SU-DHL-6 (cell line): ENCODE results near the gene LRWD1.
A peak's percentile ranks its signal among the peaks of the same experiment; 100 is the strongest.

Experiments used
- H2AFZ ChIP-seq: fragments of 200-600 bp; sonication (generic); 2 replicates; pipeline ENCODE4 v1.6.1; 2014; ENCODE audit warnings: low read depth, mild to moderate bottlenecking, moderate library complexity, mixed read lengths, antibody characterized with exemption, low read length; ENCODE audit not compliant: severe bottlenecking
- H3F3A ChIP-seq: fragments of 200-600 bp; shearing (Covaris generic); 2 replicates; pipeline ENCODE4 v1.6.0; 2016; ENCODE audit warnings: antibody characterized with exemption, mild to moderate bottlenecking; ENCODE audit not compliant: insufficient read depth
- H3K27ac ChIP-seq: fragments of 200-600 bp; sonication (generic); 2 replicates; pipeline ENCODE4 v1.5.1; 2016; ENCODE audit warnings: low read depth, mild to moderate bottlenecking, low read length, moderate library complexity, mixed read lengths
- H3K27me3 ChIP-seq: fragments of 200-600 bp; sonication (generic), shearing (Covaris generic); 2 replicates; pipeline ENCODE4 v1.6.0; 2014; ENCODE audit warnings: mild to moderate bottlenecking, low read length
- H3K36me3 ChIP-seq: fragments of 200-600 bp; sonication (generic); 2 replicates; pipeline ENCODE4 v1.6.1; 2014; ENCODE audit warnings: mild to moderate bottlenecking, low read length, mixed read lengths
- H3K4me2 ChIP-seq: fragments of 300-600, 200-600 bp; shearing (Covaris generic), sonication (generic); 2 replicates; pipeline ENCODE4 v1.6.0; 2014; ENCODE audit warnings: low read length, low read depth, mild to moderate bottlenecking; ENCODE audit not compliant: poor library complexity, severe bottlenecking
- H3K4me3 ChIP-seq: fragments of 200-600 bp; sonication (generic); 2 replicates; pipeline ENCODE4 v1.5.1; 2014; ENCODE audit warnings: antibody characterized with exemption, low read length, mild to moderate bottlenecking, mixed read lengths; ENCODE audit not compliant: insufficient read depth, poor library complexity, severe bottlenecking
- H3K79me2 ChIP-seq: fragments of 200-600 bp; sonication (generic); 2 replicates; pipeline ENCODE4 v1.6.1; 2014; ENCODE audit warnings: mild to moderate bottlenecking, low read length, moderate library complexity; ENCODE audit not compliant: insufficient read depth
- H3K9ac ChIP-seq: fragments of 200-600 bp; sonication (generic); 2 replicates; pipeline ENCODE4 v1.7.0; 2014; ENCODE audit warnings: mild to moderate bottlenecking, low read length
- H3K9me2 ChIP-seq: fragments of 200-600 bp; sonication (generic); replicated peaks from 2 replicates; pipeline ENCODE4 v1.6.1; 2014; ENCODE audit warnings: low read length; ENCODE audit not compliant: insufficient read depth
- H3K9me3 ChIP-seq: fragments of 200-600 bp; sonication (generic); 2 replicates; pipeline ENCODE4 v1.6.1; 2014; ENCODE audit warnings: low read length, mixed read lengths; ENCODE audit not compliant: insufficient read depth
- H4K20me1 ChIP-seq: fragments of 200-600 bp; sonication (generic); 2 replicates; pipeline ENCODE4 v1.6.1; 2014; ENCODE audit warnings: low read depth, mild to moderate bottlenecking, antibody characterized with exemption, low read length, moderate library complexity, mixed read lengths
- CTCF ChIP-seq: fragments of 200-600 bp; sonication (generic); IDR thresholded peaks from one replicate; pipeline ENCODE4 v1.5.1; 2017; ENCODE audit warnings: antibody characterized with exemption, mild to moderate bottlenecking, low read length, moderate library complexity; ENCODE audit not compliant: insufficient read depth, poor library complexity, severe bottlenecking
- EZH2phosphoT487 ChIP-seq: fragments of 200-600 bp; sonication (generic), shearing (Covaris generic); conservative IDR thresholded peaks from 2 replicates; pipeline ENCODE4 v1.6.1; 2018; ENCODE audit warnings: mild to moderate bottlenecking, antibody characterized with exemption, low read length, moderate library complexity, mixed read lengths

Gene LRWD1

GRCh38 chr7:102431617-102432298, 33.0 kb upstream of the LRWD1 start:
- Histone ChIP-seq H2AFZ (peak overlapping the region; percentile 6), H3K27ac (peak overlapping the region; percentile 92), H3K36me3 (0 out of 2 replicates have a peak, but pooled peaks cover 7% of the 10 kb centered on the region), H3K9ac (peak overlapping the region; percentile 94), H3K4me2 (peak overlapping the region; percentile 59), H3K9me2 (no peaks in the 10 kb centered on the region), H3K27me3 (no peaks in the 10 kb centered on the region), H3K9me3 (no peaks in the 10 kb centered on the region), H3K79me2 (peaks cover 32% of the 10 kb centered on the region), H4K20me1 (no peaks in the 10 kb centered on the region), H3K4me3 (peak overlapping the region; percentile 5), H3F3A (peaks cover 42% of the 10 kb centered on the region)
- TF ChIP-seq CTCF (no peak), EZH2phosphoT487 (no peak)

GRCh38 chr7:102432442-102433218, 32.2 kb upstream of the LRWD1 start:
- Histone ChIP-seq H2AFZ (no peak overlapping the region), H3K9me3 (no peaks in the 10 kb centered on the region), H3K9ac (peak overlapping the region; percentile 94), H3K9me2 (no peaks in the 10 kb centered on the region), H3K27ac (peak overlapping the region; percentile 92), H3K27me3 (no peaks in the 10 kb centered on the region), H3F3A (peaks cover 35% of the 10 kb centered on the region), H3K79me2 (peaks cover 32% of the 10 kb centered on the region), H3K4me3 (peak overlapping the region; percentile 84), H4K20me1 (no peaks in the 10 kb centered on the region), H3K36me3 (0 out of 2 replicates have a peak, but pooled peaks cover 9% of the 10 kb centered on the region), H3K4me2 (peak overlapping the region; percentile 59)
- TF ChIP-seq CTCF: no peak
- TF ChIP-seq EZH2phosphoT487: no peak

- Histone ChIP-seq H3K36me3 (0 out of 2 replicates have a peak, but pooled peaks cover 9% of the 10 kb centered on the region), H3K9ac (peak within 1 kb of the TSS; percentile 94), H3K79me2 (peaks cover 32% of the 10 kb centered on the region), H3K9me3 (no peaks in the 10 kb centered on the region), H3K4me2 (peak within 1 kb of the TSS; percentile 80), H4K20me1 (no peaks in the 10 kb centered on the region), H2AFZ (peak within 1 kb of the TSS; percentile 44), H3K9me2 (no peaks in the 10 kb centered on the region), H3K27me3 (no peaks in the 10 kb centered on the region), H3K27ac (peak within 1 kb of the TSS; percentile 92), H3K4me3 (peak within 1 kb of the TSS; percentile 84), H3F3A (peaks cover 29% of the 10 kb centered on the region)
- TF ChIP-seq CTCF (no peak), EZH2phosphoT487 (no peak)
These were observed 31.4 kb upstream of the LRWD1 start, which contains the start of gene ORAI2 for GRCh38 chr7:102433219-102434038. TSS of gene ORAI2 (plus strand) at chr7:102433575. CDS start at chr7:102438957, 5,382 bp downstream.
